Astrocyte (in vitro differentiated cells and primary cell): Measurements from ENCODE around the gene SH2D6. TPM values are rescaled to one million over a fixed set of nuclear protein-coding genes. Genes with fewer than 3 reads are reported as not detected.

Experiments used
- DNase-seq: peaks from one replicate; pipeline ENCODE4 v3.0.0-alpha.2; 2010; ENCODE audit warnings: low read depth
- FAIRE-seq: peaks from 2 replicates; lab custom pipeline; 2011; peaks lifted over from hg19 to GRCh38; lab: Jason Lieb, UNC
- H2AFZ ChIP-seq: 2 replicates; pipeline ENCODE4 v1.6.0; 2012; ENCODE audit warnings: low read depth, low read length, inconsistent platforms
- H3K27ac ChIP-seq: 2 replicates; pipeline ENCODE4 v1.5.1; 2011; ENCODE audit warnings: low read depth, low read length, inconsistent platforms
- H3K27me3 ChIP-seq: 2 replicates; pipeline ENCODE4 v1.6.0; 2011; ENCODE audit warnings: low read length, inconsistent platforms; ENCODE audit not compliant: insufficient read depth
- H3K36me3 ChIP-seq: 2 replicates; pipeline ENCODE4 v1.5.1; 2011; ENCODE audit warnings: low read length, inconsistent platforms; ENCODE audit not compliant: insufficient read depth
- H3K4me1 ChIP-seq: 2 replicates; pipeline ENCODE4 v1.5.1; 2011; ENCODE audit warnings: low read length, inconsistent platforms; ENCODE audit not compliant: insufficient read depth
- H3K4me2 ChIP-seq: 2 replicates; pipeline ENCODE4 v1.6.0; 2012; ENCODE audit warnings: low read length, inconsistent platforms
- H3K4me3 ChIP-seq: 2 replicates; pipeline ENCODE4 v1.5.1; 2011; ENCODE audit warnings: low read depth, mild to moderate bottlenecking, low read length, inconsistent platforms; ENCODE audit not compliant: insufficient read depth
- H3K79me2 ChIP-seq: 2 replicates; pipeline ENCODE4 v1.6.0; 2012; ENCODE audit warnings: mild to moderate bottlenecking, low read length, inconsistent platforms; ENCODE audit not compliant: insufficient read depth
- H3K9ac ChIP-seq: 2 replicates; pipeline ENCODE4 v1.6.0; 2012; ENCODE audit warnings: mild to moderate bottlenecking, low read length, inconsistent platforms
- H3K9me3 ChIP-seq: 2 replicates; pipeline ENCODE4 v1.5.1; 2012; ENCODE audit warnings: low read depth, mild to moderate bottlenecking, low read length, inconsistent platforms; ENCODE audit not compliant: insufficient read depth
- H4K20me1 ChIP-seq: 2 replicates; pipeline ENCODE4 v1.6.0; 2012; ENCODE audit warnings: low read length, inconsistent platforms; ENCODE audit not compliant: insufficient read depth
- H3K27ac Mint-ChIP-seq: one replicate; pipeline ENCODE4 v1.8.0; 2021; ENCODE audit warnings: mild to moderate bottlenecking, mixed read lengths; ENCODE audit not compliant: unreplicated experiment
- H3K27me3 Mint-ChIP-seq: one replicate; pipeline ENCODE4 v1.8.0; 2021; ENCODE audit warnings: low read depth, mixed read lengths; ENCODE audit not compliant: unreplicated experiment
- H3K36me3 Mint-ChIP-seq: one replicate; pipeline ENCODE4 v1.8.0; 2021; ENCODE audit warnings: low read depth, mixed read lengths; ENCODE audit not compliant: unreplicated experiment
- H3K4me1 Mint-ChIP-seq: one replicate; pipeline ENCODE4 v1.8.0; 2021; ENCODE audit warnings: low read depth, mixed read lengths; ENCODE audit not compliant: unreplicated experiment
- H3K4me3 Mint-ChIP-seq: one replicate; pipeline ENCODE4 v1.8.0; 2021; ENCODE audit warnings: mild to moderate bottlenecking, moderate library complexity, mixed read lengths; ENCODE audit not compliant: unreplicated experiment
- H3K9me3 Mint-ChIP-seq: one replicate; pipeline ENCODE4 v1.8.0; 2021; ENCODE audit warnings: mild to moderate bottlenecking, mixed read lengths; ENCODE audit not compliant: unreplicated experiment
- CTCF ChIP-seq: IDR thresholded peaks from 2 replicates; pipeline ENCODE4 v1.5.1; 2011; ENCODE audit warnings: low read depth, mild to moderate bottlenecking, inconsistent platforms, low read length, moderate library complexity; ENCODE audit not compliant: insufficient read depth
- EZH2 ChIP-seq: IDR thresholded peaks from 2 replicates; pipeline ENCODE4 v1.6.1; 2012; ENCODE audit warnings: mild to moderate bottlenecking, low read length, inconsistent platforms; ENCODE audit not compliant: insufficient read depth
- total RNA-seq: library from RNA; stranded (reverse); gene quantifications from 2 replicates; pipeline ENCODE4 v1.2.1, GENCODE V29; 2021

SH2D6 gene
- total RNA-seq, 1 donor from 2014 or later, result 0.64 TPM

GRCh38 chr2:85439986-85440385, 21.5 kb downstream of the SH2D6 start:
- Histone ChIP-seq H3K27me3 (no peaks in the 10 kb centered on the region), H3K4me1 (peaks cover 17% of the 10 kb centered on the region), H3K9ac (no peak overlapping the region), H3K27ac (no peak overlapping the region), H4K20me1 (no peaks in the 10 kb centered on the region), H2AFZ (no peak overlapping the region), H3K4me2 (no peak overlapping the region), H3K9me3 (no peaks in the 10 kb centered on the region), H3K4me3 (no peak overlapping the region), H3K79me2 (no peaks in the 10 kb centered on the region), H3K36me3 (no peaks in the 10 kb centered on the region)
- Mint-ChIP-seq H3K9me3 (no peaks in the 10 kb centered on the region), H3K27me3 (peaks cover 14% of the 10 kb centered on the region), H3K4me1 (peaks cover 12% of the 10 kb centered on the region), H3K4me3 (no peak overlapping the region), H3K27ac (no peak overlapping the region), H3K36me3 (peaks cover 2% of the 10 kb centered on the region)
- FAIRE-seq (no peak), DNase-seq (no peak)
- TF ChIP-seq CTCF (no peak), EZH2 (no peak)

GRCh38 chr2:85440729-85441128, 22.2 kb downstream of the SH2D6 start:
- Histone ChIP-seq H3K27me3 (no peaks in the 10 kb centered on the region), H3K4me3 (no peak overlapping the region), H4K20me1 (no peaks in the 10 kb centered on the region), H3K9me3 (no peaks in the 10 kb centered on the region), H2AFZ (no peak overlapping the region), H3K4me1 (peaks cover 17% of the 10 kb centered on the region), H3K9ac (no peak overlapping the region), H3K36me3 (no peaks in the 10 kb centered on the region), H3K27ac (no peak overlapping the region), H3K4me2 (no peak overlapping the region), H3K79me2 (no peaks in the 10 kb centered on the region)
- peaks cover 18% of the 10 kb centered on the region for H3K4me1 Mint-ChIP-seq
- FAIRE-seq (no peak), DNase-seq (no peak)
- no peak overlapping the region for H3K4me3 Mint-ChIP-seq
- no peak for TF ChIP-seq EZH2
- no peak for TF ChIP-seq CTCF
- peaks cover 14% of the 10 kb centered on the region for H3K27me3 Mint-ChIP-seq
- H3K9me3 Mint-ChIP-seq, result no peaks in the 10 kb centered on the region
- H3K27ac Mint-ChIP-seq, result peak overlapping the region; percentile 26
- peaks cover 2% of the 10 kb centered on the region for H3K36me3 Mint-ChIP-seq

DNA sequence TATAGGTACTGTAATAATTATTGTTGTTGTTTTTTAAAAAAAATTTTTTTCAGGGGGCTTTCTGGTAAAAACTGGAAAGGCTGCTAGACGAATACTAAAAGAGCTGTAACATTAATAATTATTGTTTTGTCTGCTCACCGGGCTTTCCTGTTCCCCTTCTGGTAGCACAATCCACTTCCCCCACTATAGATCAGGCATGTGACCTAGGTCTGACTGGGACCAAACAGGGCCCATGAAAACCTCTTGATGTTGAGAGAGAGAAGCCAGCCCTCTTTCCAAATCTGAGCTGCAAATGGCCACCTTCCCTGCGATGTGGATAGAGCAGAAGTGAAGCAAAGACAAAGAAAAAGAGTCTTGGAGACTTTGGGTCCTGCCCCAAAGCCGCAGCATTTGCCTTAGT, 23.4 kb downstream of the SH2D6 start:
- H2AFZ ChIP-seq, result no peak overlapping the region
- no peak for FAIRE-seq
- Mint-ChIP-seq H3K4me1 (peaks cover 18% of the 10 kb centered on the region), H3K27ac (no peak overlapping the region), H3K27me3 (peaks cover 14% of the 10 kb centered on the region), H3K9me3 (no peaks in the 10 kb centered on the region), H3K4me3 (no peak overlapping the region), H3K36me3 (no peaks in the 10 kb centered on the region)
- H3K4me2 ChIP-seq, result no peak overlapping the region
- no peak for DNase-seq
- H3K9me3 ChIP-seq, result no peaks in the 10 kb centered on the region
- H3K27ac ChIP-seq, result no peak overlapping the region
- no peaks in the 10 kb centered on the region for H3K36me3 ChIP-seq
- no peak overlapping the region for H3K4me3 ChIP-seq
- TF ChIP-seq EZH2, result no peak
- no peak for TF ChIP-seq CTCF
- H3K27me3 ChIP-seq, result no peaks in the 10 kb centered on the region
- H3K4me1 ChIP-seq, result peaks cover 17% of the 10 kb centered on the region
- no peaks in the 10 kb centered on the region for H3K79me2 ChIP-seq
- H4K20me1 ChIP-seq, result no peaks in the 10 kb centered on the region
- no peak overlapping the region for H3K9ac ChIP-seq
